ENCODE measurements around the gene AMIGO3. TPM values are rescaled to one million over a fixed set of nuclear protein-coding genes. Genes with fewer than 3 reads are reported as not detected.
"Not testable (repeated sequence)": the region's sequence is repeated elsewhere in the genome, so short reads cannot be mapped to it uniquely, and the experiment has no call there.

AMIGO3 gene, protein sequence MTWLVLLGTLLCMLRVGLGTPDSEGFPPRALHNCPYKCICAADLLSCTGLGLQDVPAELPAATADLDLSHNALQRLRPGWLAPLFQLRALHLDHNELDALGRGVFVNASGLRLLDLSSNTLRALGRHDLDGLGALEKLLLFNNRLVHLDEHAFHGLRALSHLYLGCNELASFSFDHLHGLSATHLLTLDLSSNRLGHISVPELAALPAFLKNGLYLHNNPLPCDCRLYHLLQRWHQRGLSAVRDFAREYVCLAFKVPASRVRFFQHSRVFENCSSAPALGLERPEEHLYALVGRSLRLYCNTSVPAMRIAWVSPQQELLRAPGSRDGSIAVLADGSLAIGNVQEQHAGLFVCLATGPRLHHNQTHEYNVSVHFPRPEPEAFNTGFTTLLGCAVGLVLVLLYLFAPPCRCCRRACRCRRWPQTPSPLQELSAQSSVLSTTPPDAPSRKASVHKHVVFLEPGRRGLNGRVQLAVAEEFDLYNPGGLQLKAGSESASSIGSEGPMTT
- 0.51 and 0.98 TPM in 2 replicates for total RNA-seq

DNA sequence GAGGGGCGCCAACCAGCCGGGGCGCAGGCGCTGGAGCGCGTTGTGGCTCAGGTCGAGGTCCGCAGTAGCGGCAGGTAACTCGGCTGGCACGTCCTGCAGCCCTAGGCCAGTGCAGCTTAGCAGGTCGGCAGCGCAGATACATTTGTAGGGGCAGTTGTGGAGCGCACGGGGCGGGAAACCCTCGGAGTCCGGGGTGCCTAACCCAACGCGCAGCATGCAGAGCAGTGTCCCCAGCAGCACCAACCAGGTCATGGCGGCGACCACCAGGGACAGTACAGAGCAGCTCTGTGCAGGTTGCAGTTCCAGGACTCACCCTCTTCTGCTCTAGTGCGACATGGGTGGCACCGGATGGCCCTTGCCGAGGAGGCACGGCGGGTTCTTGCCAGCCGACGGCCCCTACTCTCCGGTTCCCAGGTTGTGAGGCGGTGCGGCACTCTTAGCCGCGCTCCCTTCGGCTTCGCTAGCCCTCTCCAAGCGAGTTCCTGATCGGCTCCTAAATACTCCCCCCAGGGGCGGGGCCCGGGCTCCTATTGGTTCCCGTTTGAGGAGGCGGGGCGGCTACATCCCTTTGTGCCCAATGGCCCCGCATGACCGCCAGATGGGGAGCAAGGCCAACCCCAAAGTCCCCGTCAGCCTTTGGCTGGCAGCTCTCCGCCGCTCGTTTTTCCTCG, at the start of gene AMIGO3:
Gene AMIGO3 (minus strand): TSS at position 471 of the 671 bp plus-strand sequence. CDS start 219 bp downstream, at position 252.
- intact Hi-C loops (cut with micrococcal nuclease): loop anchor here (1.0 kb wide), 9 partner anchors 30 to 580 kb away; partner anchors contain the start of genes APEH, BSN, HYAL3 and IP6K1

DNA sequence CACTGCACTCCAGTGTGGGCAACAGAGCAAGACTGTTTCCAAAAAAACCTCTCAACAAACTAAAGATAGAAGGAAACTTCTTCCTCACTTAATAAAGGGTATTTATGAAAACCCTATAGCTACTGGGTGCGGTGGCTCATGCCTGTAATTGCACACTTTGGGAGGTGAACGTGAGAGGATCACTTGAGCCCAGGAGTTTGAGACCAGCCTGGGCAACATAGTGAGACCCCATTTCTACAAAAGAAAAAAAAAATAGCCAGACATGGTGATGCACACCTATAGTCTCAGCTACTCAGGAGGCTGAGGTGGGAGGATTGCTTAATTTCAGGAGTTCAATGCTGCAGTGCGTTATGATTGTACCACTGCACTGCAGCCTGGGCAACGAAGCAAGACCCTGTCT, 44.5 kb upstream of the AMIGO3 start:
- intact Hi-C loops (cut with micrococcal nuclease): no loop called here

DNA sequence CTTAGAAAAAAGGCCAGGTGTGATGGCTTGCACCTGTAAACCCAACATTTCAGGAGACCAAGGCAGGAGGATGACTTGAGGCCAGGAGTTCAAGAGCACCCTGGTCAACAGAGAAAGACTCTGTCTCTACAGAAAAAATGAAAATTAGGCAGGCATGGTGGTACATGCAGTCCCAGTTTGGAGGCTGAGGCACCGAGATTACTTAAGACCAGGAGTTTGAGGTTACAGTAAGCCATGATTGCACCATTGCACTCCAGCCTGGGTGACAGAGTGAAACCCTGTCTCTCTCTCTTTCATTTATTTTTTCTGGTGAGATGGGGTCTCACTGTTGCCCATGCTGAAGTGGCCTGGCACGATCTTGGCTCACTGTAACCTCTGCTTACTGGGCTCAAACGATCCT, 42.2 kb upstream of the AMIGO3 start:
- intact Hi-C loops (cut with micrococcal nuclease): no loop called here

DNA sequence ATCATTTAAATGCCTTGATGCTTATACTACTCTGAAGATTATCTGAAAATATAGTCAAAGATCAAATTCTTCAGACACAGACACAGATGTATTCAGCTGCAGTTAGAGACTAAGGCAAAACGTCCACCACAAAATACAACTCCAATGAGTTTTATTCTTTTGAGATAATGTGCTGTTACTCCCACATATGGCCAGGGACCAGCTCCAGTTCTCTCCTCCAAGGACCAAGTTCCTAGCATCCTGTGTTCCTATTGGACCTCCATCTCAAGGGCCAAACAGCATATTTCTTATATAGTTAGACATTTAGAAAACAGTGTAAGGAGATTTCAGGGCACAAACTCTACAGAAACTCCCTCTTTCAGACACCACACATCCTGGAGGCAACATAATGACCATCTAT, 39.7 kb upstream of the AMIGO3 start:
- intact Hi-C loops (cut with micrococcal nuclease): no loop called here

DNA sequence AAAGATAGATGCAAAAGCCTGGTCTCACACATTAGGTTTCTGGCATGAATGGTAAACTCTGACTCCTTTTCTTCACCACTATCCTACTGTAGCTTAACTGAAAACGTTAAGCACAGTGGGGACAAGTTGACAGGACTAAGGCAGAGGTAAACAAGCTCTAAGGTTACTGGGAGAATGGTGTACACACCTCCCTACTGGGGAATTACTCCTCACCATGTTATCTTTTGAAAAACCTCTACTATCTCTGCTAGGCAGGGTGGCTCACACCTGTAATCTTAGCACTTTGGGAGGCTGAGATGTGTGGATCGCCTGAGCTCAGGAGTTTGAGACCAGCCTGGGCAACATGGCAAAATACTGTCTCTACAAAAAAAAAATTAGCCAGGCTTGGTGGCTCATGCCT, 37.7 kb upstream of the AMIGO3 start:
- intact Hi-C loops (cut with micrococcal nuclease): no loop called here

DNA sequence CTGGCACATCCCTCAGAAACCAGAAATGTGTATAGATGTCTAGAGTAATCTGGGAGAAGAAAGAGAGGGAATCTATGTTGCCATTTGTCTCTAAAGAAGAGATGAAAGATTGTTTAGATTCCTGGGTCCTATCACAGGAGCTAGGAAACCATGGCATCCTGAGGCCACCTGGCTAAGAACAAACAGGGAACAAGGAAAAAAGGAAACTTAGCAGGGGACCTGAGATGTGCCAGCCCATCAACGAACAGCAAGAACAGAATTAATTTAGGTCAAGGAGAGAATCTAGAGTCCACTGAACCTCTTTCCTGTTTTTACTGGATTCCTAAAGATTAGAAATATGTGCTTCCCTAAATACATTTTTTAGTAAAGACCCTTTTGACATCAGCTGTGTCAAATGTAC, 36.6 kb upstream of the AMIGO3 start:
- intact Hi-C loops (cut with micrococcal nuclease): no loop called here

DNA sequence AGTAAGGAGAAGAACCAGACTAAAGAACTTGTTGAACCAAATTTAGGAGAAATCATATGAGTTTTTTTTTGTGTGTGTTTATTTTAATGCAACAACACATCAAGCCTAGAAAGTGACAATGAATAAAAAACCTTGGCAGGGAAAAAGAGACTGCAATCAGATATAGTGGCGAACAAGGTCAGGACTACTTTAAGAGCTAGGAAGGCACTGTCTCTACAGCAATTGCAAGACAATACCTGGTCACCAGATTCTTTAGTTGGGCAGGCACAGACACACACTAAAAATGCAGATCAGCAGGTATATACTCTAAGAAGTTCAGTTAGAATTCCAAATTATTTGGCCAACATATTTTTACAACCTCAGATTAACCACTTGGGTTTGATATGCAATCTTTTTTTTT, 35.1 kb upstream of the AMIGO3 start:
- intact Hi-C loops (cut with micrococcal nuclease): no loop called here

DNA sequence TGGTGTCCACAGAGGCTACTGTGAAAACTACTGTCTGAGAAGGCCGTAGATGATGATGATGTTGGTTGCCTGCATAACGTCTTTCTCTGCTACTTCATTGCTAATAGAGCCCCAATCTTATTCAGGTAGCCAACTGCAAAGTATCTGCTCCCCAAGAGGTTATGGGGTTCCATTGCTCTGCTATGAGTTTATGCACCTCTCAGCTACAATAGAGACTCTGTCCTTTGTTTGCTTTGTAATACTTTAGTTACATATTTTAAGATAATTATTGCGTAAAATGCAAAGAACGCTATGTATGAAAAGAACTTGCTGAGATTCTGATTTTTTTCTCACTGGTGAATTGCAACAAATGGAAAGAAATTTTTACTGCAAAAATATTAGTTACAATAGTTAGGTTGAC, 32.0 kb upstream of the AMIGO3 start:
- intact Hi-C loops (cut with micrococcal nuclease): no loop called here

DNA sequence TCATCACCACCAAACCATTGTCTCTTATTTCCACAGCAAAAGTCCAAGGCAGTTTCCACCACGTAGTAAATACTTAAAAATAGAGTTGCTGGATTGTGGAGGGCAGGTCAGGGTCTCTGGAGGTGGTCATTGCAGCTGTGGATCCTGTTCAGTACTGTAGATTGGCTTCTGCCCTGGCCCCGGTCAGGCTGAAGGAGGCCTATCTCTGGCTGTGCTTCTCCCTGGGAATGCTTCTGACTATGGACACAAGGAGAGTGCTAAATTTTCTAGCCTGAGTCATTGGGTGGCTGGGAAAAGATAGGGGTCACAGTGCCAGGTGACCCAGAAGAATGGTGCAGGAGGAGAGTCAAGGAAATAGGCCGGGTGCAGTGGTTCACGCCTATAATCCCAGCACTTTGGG, 30.6 kb upstream of the AMIGO3 start:
- intact Hi-C loops (cut with micrococcal nuclease): no loop called here

DNA sequence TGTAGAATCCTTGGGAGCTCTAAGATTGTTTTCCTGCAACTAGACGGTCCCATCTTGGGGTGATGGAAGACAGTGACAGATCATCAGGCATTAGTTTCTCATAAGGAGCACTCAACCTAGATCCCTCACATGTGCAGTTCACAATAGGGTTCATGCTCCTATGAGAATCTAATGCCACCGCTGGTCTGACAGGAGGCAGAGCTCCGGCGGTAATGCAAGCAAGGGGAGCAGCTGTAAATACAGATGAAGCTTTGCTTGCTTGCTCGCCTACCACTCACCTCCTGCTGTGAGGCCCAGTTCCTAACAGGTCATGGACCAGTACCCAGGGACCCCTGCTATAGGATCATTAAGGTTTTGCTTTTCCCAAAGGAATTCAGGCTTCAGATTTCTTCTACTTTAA, 29.4 kb upstream of the AMIGO3 start:
- intact Hi-C loops (cut with micrococcal nuclease): not testable (repeated sequence)

DNA sequence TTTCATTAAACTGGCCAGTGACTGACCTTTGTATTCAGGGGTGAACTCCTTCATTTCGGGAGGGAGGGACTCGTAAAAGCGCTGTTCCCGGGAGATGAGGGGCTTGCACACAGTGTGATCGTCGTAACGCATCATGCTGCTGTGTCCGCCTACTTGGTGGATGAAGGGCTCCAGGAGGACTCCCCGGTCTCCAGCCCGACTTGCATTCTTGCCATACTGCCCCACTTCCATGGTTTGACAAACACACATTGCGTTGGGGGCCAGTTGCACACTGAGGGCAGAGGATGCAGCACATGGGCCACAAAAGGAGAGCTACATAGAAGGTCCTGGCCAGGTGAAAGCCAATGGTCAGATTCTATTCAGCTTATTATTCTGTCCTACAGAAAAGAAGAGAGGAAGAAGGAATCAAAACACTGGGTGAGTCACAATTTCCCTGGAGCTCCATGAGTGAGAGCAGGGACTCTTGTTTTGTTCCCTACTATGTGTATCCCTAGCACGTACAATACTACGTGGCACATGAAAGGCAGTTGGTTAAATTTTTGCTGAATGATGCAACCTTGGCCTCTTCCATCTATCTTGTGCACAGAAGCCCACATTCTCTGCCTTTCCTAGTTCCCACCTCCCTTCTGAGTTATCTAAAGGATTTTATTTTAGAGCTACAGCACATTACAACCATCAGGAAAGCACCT, 28.5 kb upstream of the AMIGO3 start:
- intact Hi-C loops (cut with micrococcal nuclease): no loop called here

DNA sequence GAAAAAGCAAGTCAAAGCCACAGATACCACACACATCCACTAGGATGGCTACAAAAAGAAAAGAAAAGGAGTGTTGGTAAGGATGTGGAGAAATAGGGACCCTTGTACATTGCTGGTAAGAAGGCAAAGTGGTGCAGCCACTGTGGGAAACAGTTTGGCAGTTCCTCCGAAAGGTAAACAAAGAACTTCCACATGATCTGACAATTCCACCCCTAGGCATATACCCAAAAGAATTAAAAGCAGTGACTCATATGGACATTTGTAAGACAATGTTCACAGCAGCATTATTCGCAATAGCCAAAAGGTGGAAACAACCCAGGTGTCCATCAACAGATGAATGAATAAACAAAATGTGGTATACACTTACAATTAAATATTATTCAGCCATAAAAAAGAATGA, 26.5 kb upstream of the AMIGO3 start:
- intact Hi-C loops (cut with micrococcal nuclease): no loop called here

DNA sequence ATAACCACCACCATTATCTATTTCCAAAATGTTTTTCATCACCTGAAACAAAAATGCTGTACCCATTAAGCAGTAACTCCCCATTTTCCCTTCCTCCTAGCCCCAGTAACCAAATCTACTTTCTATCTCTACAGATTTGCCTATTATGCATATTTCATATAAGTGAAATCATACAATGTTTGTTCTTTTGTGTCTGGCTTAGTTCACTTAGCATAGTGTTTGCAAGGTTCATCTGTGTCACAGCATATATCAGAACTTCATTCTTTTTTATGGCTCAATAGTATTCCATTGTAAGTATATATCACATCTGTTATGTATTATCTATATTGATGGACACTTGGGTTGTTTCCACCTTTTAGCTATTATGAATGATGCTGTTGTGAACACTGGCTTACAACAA, 20.9 kb upstream of the AMIGO3 start:
- intact Hi-C loops (cut with micrococcal nuclease): no loop called here

DNA sequence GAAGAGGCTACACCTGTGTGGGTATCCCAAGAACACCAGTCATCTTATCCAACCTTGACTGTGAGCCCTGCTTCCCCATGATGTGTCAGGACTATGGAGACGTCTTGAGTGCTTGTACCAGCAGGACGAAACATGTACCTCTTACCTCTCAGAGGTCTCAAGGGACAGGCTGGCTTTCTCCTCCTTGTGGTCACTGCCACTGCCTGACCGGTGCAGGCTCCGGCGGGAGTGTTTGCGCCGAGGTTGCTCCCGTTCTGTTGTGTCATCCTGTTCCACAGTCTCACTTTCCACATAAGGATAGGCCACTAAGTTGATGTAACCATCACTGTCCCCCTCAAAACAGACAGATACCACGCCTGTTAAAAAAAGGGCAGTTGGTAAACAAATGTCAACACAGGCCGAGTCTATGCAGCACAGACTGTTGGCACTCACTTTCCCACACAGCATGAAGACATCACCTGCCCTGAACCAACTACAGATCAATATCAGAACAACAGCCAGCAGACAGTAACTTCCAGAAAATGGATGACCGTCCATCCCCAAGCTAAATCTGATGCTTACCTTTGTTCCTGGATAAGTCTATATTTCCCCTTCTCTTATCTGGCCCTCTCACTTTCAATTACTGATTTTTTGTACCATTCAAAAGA, 18.7 kb upstream of the AMIGO3 start:
- intact Hi-C loops (cut with micrococcal nuclease): no loop called here

DNA sequence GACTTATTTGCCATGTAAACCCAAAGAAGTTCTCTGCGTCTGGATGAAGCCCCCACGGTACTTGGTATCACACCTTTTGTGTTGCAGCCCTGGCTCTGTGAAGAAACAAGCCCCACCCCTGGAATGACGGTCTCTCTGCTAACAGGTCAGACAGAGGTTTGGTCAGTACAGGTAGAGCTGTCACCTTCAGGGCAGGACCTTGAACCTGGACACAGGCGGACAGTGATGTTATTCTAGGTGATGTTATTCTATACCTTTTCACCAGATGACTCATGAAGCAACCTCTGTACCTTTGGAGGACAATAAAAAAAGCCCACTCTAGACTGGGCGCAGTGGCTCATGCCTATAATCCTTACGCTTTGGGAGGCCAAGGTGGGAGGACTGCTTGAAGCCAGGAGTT, 15.3 kb upstream of the AMIGO3 start:
- intact Hi-C loops (cut with micrococcal nuclease): no loop called here

DNA sequence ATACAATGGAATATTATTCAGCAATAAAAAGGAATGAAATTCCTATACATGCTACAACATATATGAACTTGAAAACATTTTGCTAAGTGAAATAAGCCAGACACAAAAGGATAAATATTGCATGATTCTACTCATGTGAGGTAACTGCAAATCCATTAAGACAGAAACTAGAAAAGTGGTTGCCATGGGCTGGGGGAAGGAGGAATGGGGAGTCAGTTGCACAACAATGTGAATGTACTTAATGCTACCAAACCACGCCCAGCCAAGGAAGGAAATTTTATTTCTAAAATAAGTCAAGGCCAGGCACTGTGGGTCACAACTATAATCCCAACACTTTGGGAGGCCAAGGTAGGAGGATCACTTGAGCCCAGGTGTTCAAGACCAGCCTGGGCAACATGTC, 14.1 kb upstream of the AMIGO3 start:
- intact Hi-C loops (cut with micrococcal nuclease): no loop called here

DNA sequence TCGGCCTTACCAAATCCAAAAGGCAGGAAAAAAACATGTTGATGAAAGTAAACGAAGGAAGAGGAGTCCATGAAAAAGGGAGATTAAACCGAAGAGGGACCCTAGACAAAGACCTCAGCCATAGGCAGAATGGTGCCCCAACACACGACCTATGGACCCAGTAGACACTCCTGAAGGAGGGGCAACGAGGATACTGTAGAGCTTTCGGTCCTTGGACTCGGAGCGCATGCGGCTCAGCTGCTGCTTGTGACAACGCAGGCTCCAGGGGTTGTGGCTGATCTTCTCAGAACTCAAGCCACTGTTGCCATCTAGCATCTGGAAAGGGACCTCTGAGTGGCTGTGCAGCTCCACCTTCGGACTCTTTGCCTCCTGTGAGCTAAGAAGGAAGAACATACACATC, 13.1 kb upstream of the AMIGO3 start:
- intact Hi-C loops (cut with micrococcal nuclease): no loop called here

DNA sequence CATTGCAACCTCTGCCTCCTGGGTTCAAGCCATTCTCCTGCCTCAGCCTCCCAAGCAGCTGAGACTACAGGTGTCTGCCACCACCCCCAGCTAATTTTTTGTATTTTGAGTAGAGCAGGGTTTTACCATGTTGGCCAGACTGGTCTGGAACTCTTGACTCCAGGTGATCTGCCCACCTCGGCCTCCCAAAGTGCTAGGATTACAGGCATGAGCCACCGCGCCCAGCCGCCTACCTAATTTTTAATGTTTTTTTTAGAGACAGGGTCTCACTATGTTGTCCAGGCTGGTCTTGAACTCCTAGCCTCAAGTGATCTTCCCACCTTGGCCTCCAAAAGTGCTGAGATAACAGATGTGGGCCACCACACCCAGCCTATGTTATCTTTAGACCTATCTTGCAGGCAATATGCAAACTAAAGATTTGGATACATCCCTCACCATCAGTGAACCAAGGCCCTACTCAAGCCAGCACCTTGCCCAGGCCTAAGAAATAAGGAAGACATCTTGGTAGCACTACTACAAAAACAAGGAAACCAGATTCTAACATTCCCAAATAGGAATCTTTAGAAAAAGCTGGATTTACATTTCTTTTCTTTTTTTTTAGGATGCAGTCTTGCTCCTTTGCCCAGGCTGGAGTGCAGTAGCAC, 10.6 kb upstream of the AMIGO3 start:
- intact Hi-C loops (cut with micrococcal nuclease): no loop called here

DNA sequence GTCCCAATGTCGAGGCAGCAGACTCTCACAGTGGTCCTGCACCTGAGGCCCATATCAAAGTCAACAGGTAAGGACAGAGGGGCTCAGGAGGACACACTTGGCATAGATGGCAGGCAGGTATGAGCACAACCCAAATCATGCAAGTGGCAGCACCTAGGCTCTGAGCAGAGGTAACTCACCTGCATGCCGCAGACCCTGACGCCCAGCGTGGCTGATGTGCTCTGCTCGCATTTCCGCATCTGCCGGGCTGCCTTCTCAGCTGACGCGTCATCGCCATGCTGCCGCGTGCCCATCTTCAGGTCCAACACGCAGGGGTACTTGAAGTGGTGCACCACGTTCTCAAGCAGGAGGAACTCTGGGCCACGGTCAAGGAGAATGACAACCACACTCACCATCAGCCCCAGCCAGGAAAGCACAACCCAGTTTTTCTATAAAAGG, 8.5 kb upstream of the AMIGO3 start:
- intact Hi-C loops (cut with micrococcal nuclease): no loop called here

DNA sequence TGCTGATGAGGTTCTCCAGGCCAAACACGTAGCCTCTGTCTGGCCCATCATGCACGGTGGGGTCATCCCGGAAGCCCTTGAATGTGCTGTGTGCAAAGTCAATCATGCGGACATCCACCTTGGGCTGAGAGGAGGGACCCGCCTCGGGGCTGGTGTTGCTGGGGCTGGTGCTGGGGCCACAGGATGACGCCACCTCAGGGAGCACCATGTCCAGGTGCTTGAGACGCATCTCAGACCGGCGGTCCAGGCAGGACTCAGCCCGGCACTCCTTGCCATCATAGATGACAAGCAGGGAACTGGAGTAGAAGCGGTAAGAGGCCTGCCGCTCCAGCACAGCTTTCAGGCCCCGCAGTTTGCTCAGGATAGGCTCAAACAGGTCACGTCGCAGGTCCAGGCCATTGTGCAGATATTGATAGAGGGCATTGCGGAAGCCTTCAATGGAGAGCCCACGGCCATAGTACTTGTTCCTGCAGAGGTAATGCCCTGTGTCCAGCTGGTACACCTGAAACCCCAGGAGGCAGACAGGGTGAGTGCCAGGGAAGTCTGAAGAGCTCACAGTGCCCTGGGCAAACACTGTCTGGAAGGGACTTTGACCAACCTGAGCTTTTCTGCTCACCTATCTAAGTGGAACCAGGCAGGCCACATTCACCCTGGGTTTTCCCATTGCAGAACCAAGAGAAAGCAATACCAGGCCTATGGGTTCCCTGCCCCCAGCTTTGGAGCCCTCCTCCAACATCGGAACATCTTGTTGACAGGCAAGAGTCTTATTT, 7.9 kb upstream of the AMIGO3 start:
- intact Hi-C loops (cut with micrococcal nuclease): no loop called here

Measured in T-helper 1 cell treated with Interleukin-12 subunit alpha and Interleukin-12 subunit beta and Interleukin-4 antibody, amounts not matched to agents 30 ng/mL and 1 ng/mL, for 36 hours (primary cell).